Keratinocyte (primary cell): Measurements from ENCODE around the gene WDR76.

Experiments used
- EZH2 ChIP-seq: IDR thresholded peaks from one replicate; pipeline ENCODE4 v1.6.1; 2012; ENCODE audit warnings: inconsistent platforms, mild to moderate bottlenecking, low read length, moderate library complexity
- TF ChIP-seq, protein P1 (sequence below), 3 experiments: IDR thresholded peaks in 1 of 3; conservative IDR thresholded peaks in 1 of 3; optimal IDR thresholded peaks in 1 of 3; 2 replicates in 2 of 3; 3 replicates in 1 of 3; pipeline versions ENCODE3 to v1.5.1; 2011; ENCODE audit warnings: low read length in 3 of 3, mild to moderate bottlenecking in 3 of 3, moderate library complexity in 2 of 3, control low read depth in 1 of 3, inconsistent platforms in 1 of 3; ENCODE audit not compliant: insufficient read depth in 2 of 3; ENCODE audit errors: extremely low read depth in 1 of 3

DNA sequence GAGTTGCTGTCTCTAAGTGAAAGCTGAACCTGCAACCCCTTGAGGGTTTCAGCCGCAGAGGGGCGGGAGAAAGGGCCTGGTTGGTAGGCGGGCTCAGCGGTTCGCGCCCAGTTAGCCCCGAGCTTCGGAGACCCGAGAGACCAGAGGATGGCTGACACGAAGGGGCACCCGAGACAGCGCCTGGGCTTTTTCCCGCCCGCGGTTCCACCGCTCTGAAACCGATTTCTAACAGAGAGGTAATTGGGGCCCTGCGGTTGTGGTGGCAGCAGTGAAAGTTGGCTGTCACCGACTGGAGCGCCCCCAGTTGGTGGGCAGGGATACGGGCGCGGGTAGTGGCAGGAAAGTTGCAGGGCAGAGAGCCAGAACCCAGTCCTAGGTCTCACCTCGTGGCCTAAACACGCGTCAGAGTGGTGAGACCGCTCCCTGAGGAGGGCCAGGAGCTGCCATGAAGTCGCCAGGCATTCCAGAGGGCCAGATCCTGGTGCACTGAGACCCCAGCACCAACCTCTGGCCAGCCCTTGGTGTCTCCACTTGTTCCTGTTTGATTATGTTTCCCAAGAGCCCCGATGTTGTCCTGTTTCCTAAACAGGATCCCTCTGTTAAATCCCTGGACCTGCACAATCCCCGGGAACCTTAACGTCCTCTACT lies 49.4 kb upstream of the WDR76 start:
- TF ChIP-seq, protein P1, sequence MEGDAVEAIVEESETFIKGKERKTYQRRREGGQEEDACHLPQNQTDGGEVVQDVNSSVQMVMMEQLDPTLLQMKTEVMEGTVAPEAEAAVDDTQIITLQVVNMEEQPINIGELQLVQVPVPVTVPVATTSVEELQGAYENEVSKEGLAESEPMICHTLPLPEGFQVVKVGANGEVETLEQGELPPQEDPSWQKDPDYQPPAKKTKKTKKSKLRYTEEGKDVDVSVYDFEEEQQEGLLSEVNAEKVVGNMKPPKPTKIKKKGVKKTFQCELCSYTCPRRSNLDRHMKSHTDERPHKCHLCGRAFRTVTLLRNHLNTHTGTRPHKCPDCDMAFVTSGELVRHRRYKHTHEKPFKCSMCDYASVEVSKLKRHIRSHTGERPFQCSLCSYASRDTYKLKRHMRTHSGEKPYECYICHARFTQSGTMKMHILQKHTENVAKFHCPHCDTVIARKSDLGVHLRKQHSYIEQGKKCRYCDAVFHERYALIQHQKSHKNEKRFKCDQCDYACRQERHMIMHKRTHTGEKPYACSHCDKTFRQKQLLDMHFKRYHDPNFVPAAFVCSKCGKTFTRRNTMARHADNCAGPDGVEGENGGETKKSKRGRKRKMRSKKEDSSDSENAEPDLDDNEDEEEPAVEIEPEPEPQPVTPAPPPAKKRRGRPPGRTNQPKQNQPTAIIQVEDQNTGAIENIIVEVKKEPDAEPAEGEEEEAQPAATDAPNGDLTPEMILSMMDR (optimal IDR thresholded peaks at IDR 0.05 in 1 of 3, IDR thresholded peaks at IDR 0.05 in 1 of 3, conservative IDR thresholded peaks at IDR 0.05 in 1 of 3; ENCODE audit: extremely low read depth in 1 of 3, insufficient read depth in 2 of 3, low read length in 3 of 3) = peak; percentile 84 to 92 (median 88)
- no peak for TF ChIP-seq EZH2
